ENCODE measurements around the gene TMEM80.

TMEM80 gene

DNA sequence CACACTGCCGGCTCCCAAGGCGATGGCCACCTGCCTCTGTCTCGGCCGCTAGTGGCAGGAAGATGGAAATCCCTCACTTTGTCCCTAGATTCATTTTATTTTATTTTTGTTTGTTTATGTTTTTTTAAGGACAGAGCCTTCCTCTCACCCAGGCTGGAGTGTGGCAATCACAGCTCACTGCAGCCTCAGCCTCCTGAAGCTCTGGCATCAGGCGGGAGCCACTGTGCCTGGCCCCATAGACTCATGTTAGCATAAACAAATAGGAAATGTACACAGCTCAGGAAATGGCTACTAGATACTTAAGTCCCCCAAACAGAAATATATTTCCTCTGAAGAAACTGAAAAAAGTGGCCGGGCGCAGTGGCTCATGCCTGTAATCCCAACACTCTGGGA, 3.5 kb downstream of the TMEM80 start:
- ChIA-PET CTCF (interaction anchor here (1.2 kb wide), 1 partner anchor 23 kb away, joined by 4 read pairs; no protein-coding TSS in a partner anchor), POLR2A (no interaction called here)
- H3K36me3 ChIP-seq (ENCODE audit: control insufficient read depth in 2 of 2, insufficient read depth in 1 of 2, low read length in 2 of 2), result peaks cover 0 to 43% of the 10 kb centered on the region in 2 experiments; a peak in 1 of 3 replicates
- H3K4me3 ChIP-seq (ENCODE audit: low read depth, low read length), result no peak overlapping the region
- H3K9me3 ChIP-seq (ENCODE audit: control insufficient read depth, insufficient read depth, low read depth, low read length), result no peaks in the 10 kb centered on the region
- H3K27ac ChIP-seq (ENCODE audit: extremely low read depth, low read depth, low read length), result no peak overlapping the region
- TF ChIP-seq, protein P1, sequence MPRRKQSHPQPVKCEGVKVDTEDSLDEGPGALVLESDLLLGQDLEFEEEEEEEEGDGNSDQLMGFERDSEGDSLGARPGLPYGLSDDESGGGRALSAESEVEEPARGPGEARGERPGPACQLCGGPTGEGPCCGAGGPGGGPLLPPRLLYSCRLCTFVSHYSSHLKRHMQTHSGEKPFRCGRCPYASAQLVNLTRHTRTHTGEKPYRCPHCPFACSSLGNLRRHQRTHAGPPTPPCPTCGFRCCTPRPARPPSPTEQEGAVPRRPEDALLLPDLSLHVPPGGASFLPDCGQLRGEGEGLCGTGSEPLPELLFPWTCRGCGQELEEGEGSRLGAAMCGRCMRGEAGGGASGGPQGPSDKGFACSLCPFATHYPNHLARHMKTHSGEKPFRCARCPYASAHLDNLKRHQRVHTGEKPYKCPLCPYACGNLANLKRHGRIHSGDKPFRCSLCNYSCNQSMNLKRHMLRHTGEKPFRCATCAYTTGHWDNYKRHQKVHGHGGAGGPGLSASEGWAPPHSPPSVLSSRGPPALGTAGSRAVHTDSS (tag by site-specific recombination; IDR thresholded peaks at IDR 0.05), result no peak
- TF ChIP-seq, protein P2, sequence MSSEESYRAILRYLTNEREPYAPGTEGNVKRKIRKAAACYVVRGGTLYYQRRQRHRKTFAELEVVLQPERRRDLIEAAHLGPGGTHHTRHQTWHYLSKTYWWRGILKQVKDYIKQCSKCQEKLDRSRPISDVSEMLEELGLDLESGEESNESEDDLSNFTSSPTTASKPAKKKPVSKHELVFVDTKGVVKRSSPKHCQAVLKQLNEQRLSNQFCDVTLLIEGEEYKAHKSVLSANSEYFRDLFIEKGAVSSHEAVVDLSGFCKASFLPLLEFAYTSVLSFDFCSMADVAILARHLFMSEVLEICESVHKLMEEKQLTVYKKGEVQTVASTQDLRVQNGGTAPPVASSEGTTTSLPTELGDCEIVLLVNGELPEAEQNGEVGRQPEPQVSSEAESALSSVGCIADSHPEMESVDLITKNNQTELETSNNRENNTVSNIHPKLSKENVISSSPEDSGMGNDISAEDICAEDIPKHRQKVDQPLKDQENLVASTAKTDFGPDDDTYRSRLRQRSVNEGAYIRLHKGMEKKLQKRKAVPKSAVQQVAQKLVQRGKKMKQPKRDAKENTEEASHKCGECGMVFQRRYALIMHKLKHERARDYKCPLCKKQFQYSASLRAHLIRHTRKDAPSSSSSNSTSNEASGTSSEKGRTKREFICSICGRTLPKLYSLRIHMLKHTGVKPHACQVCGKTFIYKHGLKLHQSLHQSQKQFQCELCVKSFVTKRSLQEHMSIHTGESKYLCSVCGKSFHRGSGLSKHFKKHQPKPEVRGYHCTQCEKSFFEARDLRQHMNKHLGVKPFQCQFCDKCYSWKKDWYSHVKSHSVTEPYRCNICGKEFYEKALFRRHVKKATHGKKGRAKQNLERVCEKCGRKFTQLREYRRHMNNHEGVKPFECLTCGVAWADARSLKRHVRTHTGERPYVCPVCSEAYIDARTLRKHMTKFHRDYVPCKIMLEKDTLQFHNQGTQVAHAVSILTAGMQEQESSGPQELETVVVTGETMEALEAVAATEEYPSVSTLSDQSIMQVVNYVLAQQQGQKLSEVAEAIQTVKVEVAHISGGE (tag by site-specific recombination; conservative IDR thresholded peaks at IDR 0.05; ENCODE audit: low read depth), result no peak
- TF ChIP-seq ZNF133 (tag by site-specific recombination; IDR thresholded peaks at IDR 0.05) (no peak), BCL11A (tag by site-specific recombination; IDR thresholded peaks at IDR 0.05; ENCODE audit: low read depth) (no peak), GLI4 (tag by site-specific recombination; IDR thresholded peaks at IDR 0.05) (no peak), KLF9 (tag by site-specific recombination; IDR thresholded peaks at IDR 0.05; ENCODE audit: low read depth) (no peak), KLF8 (tag by site-specific recombination; IDR thresholded peaks at IDR 0.05) (no peak), YY2 (tag by site-specific recombination; IDR thresholded peaks at IDR 0.05) (no peak), GLI2 (tag by site-specific recombination; IDR thresholded peaks at IDR 0.05; ENCODE audit: borderline replicate concordance, low read depth) (no peak), ZXDB (tag by site-specific recombination; IDR thresholded peaks at IDR 0.05) (no peak), ZNF239 (tag by site-specific recombination; IDR thresholded peaks at IDR 0.05) (no peak), ZNF146 (tag by site-specific recombination; IDR thresholded peaks at IDR 0.05) (no peak), ZNF561 (tag by site-specific recombination; IDR thresholded peaks at IDR 0.05; ENCODE audit: borderline replicate concordance) (no peak), ZBTB20 (tag by site-specific recombination; IDR thresholded peaks at IDR 0.05) (no peak), ZNF184 (tag by site-specific recombination; IDR thresholded peaks at IDR 0.05) (no peak), RBAK (tag by site-specific recombination; IDR thresholded peaks at IDR 0.05) (no peak)
- TF ChIP-seq, protein P3, sequence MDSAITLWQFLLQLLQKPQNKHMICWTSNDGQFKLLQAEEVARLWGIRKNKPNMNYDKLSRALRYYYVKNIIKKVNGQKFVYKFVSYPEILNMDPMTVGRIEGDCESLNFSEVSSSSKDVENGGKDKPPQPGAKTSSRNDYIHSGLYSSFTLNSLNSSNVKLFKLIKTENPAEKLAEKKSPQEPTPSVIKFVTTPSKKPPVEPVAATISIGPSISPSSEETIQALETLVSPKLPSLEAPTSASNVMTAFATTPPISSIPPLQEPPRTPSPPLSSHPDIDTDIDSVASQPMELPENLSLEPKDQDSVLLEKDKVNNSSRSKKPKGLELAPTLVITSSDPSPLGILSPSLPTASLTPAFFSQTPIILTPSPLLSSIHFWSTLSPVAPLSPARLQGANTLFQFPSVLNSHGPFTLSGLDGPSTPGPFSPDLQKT (IDR thresholded peaks at IDR 0.05; ENCODE audit: borderline replicate concordance, low read depth, low read length), result no peak
- TF ChIP-seq, protein P4, sequence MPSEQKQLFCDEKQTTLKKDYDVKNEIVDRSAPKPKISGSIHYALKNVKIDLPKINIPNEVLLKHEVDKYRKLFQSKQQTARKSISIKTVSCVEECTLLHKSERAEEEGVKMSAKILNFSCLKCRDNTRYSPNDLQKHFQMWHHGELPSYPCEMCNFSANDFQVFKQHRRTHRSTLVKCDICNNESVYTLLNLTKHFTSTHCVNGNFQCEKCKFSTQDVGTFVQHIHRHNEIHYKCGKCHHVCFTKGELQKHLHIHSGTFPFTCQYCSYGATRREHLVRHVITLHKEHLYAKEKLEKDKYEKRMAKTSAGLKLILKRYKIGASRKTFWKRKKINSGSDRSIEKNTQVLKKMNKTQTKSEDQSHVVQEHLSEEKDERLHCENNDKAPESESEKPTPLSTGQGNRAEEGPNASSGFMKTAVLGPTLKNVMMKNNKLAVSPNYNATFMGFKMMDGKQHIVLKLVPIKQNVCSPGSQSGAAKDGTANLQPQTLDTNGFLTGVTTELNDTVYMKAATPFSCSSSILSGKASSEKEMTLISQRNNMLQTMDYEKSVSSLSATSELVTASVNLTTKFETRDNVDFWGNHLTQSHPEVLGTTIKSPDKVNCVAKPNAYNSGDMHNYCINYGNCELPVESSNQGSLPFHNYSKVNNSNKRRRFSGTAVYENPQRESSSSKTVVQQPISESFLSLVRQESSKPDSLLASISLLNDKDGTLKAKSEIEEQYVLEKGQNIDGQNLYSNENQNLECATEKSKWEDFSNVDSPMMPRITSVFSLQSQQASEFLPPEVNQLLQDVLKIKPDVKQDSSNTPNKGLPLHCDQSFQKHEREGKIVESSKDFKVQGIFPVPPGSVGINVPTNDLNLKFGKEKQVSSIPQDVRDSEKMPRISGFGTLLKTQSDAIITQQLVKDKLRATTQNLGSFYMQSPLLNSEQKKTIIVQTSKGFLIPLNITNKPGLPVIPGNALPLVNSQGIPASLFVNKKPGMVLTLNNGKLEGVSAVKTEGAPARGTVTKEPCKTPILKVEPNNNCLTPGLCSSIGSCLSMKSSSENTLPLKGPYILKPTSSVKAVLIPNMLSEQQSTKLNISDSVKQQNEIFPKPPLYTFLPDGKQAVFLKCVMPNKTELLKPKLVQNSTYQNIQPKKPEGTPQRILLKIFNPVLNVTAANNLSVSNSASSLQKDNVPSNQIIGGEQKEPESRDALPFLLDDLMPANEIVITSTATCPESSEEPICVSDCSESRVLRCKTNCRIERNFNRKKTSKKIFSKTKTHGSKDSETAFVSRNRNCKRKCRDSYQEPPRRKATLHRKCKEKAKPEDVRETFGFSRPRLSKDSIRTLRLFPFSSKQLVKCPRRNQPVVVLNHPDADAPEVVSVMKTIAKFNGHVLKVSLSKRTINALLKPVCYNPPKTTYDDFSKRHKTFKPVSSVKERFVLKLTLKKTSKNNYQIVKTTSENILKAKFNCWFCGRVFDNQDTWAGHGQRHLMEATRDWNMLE (tag by site-specific recombination; conservative IDR thresholded peaks at IDR 0.05; ENCODE audit: low read depth), result no peak
- H3K4me1 ChIP-seq (ENCODE audit: control insufficient read depth, insufficient read depth, low read length), result no peaks in the 10 kb centered on the region
